HG03280 (cell line): ENCODE measurements around the gene NDUFB3.
"Not testable (repeated sequence)": the region's sequence is repeated elsewhere in the genome, so short reads cannot be mapped to it uniquely, and the experiment has no call there.

Source experiments
- ATAC-seq: cut with Tn5 transposase; IDR thresholded peaks from one replicate; pipeline ENCODE4 v1.9.1; 2021; ENCODE audit warnings: mild to moderate bottlenecking, moderate library complexity; ENCODE audit not compliant: unreplicated experiment

NDUFB3 gene

GRCh38 chr2:201071479-201072200 lies at the start of gene NDUFB3, which contains the start of gene HYCC2:
TSS of gene NDUFB3 (plus strand) at chr2:201072001. CDS start at chr2:201078883, 6,882 bp downstream.
TSS of gene HYCC2 (minus strand) at chr2:201071671. CDS start at chr2:201024009, 47,662 bp downstream.
- peak; percentile 99 for ATAC-seq

DNA sequence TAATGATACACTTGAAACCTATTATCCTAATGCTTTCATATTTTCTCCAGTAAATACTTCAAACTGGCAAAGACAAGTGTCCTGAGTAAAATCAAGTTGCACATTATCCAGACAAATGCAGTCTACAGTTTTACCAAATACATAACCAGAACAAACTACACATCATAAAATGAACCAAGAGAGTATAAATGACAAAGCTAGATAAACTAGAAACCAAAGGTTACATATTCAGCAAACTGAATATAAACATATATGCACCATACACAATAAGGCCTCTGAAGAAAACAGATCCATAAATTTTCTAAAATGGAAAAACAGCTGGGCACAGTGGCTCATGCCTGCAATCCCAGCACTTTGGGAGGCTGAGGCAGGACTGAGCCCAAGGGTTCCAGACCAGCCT lies 47.3 kb upstream of the NDUFB3 start:
- no peak for ATAC-seq

DNA sequence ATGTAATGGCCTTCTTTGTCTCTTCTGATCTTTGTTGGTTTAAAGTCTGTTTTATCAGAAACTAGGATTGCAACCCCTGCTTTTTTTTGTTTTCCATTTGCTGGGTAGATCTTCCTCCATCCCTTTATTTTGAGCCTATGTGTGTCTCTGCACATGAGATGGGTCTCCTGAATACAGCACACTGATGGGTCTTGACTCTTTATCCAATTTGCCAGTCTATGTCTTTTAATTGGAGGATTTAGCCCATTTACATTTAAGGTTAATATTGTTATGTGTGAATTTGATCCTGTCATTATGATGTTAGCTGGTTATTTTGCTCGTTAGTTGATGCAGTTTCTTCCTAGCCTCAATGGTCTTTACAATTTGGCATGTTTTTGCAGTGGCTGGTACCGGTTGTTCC lies 37.4 kb upstream of the NDUFB3 start:
- ATAC-seq: not testable (repeated sequence)

- not testable (repeated sequence) for ATAC-seq
These were observed 33.4 kb upstream of the NDUFB3 start for GRCh38 chr2:201038361-201038760.

- no peak for ATAC-seq
These were observed 32.9 kb upstream of the NDUFB3 start for GRCh38 chr2:201038855-201039254.

DNA sequence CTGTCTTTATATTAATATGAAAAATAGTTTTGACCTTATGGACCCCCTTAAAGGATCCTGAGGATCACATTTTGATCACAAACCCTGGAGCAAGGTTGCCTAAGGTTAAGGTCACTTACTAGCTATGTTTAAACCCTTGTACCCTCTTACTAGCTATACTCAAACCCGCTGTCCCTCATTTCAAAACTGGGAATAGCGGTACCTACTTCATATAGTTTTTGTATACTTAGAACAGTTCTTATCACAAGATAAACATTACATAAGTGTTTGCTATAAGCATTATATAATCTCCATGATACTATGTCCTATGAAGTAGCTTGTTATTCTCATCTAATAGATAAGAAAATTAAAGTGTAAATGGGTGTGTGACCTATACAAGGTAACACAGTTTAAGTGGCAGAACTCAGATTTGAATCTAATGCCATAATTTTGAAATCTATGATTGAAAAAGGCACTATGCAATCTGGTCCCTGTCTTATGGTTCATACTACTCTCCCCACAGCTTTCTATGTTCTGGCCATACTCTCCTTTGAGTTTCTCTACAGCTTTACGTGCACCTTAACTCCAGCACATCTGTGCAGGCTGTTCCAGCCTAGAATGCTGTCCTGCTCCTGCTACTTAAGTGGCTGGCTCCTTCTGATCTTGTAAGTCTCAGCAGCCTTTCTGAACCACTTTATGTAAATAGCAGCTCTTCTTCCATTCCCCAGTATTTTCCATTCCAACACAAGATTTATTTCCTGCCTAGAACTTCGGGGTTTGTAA lies 30.8 kb upstream of the NDUFB3 start:
- no peak for ATAC-seq

DNA sequence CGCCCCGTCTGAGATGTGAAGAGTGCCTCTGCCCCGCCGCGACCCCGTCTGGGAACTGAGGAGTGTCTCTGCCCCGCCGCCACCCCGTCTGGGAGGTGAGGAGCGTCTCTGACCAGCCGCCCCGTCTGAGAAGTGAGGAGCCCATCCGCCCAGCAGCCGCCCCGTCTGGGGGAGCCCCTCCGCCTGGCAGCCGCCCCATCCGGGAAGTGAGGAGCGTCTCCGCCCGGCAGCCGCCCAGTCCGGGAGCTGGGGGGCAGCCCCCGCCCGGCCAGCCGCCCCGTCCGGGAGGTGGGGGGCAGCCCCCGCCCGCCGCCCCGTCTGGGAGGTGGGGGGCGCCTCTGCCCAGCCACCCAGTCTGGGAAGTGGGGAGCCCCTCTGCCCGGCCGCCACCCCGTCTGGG lies 29.4 kb upstream of the NDUFB3 start:
- not testable (repeated sequence) for ATAC-seq

DNA sequence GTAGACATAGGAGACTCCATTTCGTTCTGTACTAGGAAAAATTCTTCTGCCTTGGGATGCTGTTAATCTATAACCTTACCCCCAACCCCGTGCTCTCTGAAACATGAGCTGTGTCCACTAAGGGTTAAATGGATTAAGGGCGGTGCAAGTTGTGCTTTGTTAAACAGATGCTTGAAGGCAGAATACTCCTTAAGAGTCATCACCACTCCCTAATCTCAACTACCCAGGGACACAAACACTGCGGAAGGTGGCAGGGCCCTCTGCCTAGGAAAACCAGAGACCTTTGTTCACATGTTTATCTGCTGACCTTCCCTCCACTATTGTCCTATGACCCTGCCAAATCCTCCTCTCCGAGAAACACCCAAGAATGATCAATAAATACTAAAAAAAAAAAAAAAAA lies 28.8 kb upstream of the NDUFB3 start:
- not testable (repeated sequence) for ATAC-seq

- no peak for ATAC-seq
These were observed 24.9 kb upstream of the NDUFB3 start for GRCh38 chr2:201046881-201047280.

GRCh38 chr2:201049455-201049854 lies 22.3 kb upstream of the NDUFB3 start:
- ATAC-seq: no peak

DNA sequence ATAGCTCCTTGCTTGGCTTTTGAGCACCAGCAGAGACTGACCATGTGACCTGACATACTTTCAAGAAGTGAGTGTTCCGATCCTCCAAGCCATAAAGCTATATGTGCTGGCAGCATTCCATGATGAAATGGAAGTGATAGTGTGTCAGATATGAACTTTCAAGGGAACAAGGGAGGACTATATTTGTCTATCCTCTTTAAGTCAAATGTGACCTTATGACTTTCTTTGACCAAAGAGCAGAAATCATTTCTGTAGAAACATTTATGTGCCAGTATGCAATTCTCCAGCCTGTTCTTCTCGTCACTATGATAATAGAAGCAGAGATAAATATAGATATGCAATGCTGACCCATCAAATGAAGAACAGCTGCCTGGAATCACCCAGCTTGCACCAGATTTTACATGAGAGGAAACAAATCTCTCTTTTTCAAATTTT lies 14.7 kb upstream of the NDUFB3 start:
- no peak for ATAC-seq

DNA sequence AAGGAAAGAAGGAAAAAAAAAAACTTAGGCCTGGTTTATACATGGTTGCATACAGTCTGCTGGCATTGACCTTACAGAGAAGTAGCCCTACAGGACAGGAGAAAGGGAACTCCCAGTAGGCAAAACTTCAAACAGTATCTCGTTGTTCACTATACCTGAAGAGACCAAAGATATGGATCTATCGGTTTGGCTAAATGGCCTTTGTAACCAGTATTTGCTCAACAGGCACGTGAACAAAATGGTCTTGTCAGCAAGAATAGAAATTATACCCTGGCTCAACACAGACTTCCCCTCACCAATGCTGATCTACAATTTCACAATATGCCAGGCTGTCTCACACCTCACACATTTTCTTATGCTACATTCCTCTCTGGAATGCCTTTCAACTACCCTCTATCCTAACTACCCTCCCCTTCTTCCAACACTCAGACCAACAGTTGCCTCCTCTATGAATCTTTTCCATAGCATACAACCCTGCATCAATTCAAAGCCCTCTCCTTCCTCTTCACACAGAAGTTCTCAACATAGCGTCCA lies 14.0 kb upstream of the NDUFB3 start:
- no peak for ATAC-seq

- ATAC-seq: no peak
These were observed 12.9 kb upstream of the NDUFB3 start for GRCh38 chr2:201058914-201059313.

DNA sequence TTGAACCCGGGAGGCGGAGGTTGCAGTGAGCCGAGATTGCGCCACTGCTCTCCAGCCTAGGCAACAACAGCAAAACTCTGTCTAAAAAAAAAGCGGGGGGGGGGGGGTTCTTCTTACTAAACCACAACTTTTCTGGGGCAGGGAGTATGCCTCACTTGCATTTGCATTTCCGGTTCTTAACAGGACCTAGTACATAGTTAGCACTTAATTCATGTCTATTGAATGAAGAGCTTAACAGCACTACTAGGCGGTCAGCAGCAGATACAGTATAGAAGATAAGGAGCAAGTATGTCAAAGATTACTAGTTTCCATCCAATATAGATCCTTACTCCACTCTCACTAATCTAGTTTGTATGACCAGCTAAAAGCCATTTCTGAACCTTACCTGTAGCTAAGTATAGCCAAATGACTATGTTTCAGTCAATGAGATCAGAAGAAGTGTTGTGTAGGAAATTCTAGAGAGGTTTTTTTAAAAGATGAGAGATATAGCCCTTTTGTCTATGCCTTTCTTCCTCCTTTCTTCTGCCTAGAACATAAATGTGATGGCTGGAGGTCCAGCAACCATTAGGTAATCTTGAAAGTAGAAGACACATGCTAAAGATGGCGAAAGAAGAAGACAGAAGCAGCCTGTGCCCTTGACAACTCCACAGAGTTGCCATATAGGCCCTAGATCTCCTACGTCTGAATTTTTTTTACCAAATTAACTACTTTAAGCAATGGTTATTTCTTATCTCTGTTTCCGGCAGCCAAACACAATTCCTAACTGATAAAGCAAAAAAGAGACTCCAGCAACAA lies 11.6 kb upstream of the NDUFB3 start:
- ATAC-seq: peak; percentile 60

- ATAC-seq: not testable (repeated sequence)
These were observed 8.3 kb upstream of the NDUFB3 start for GRCh38 chr2:201063516-201063915.

GRCh38 chr2:201064797-201065329 lies 6.9 kb upstream of the NDUFB3 start:
- ATAC-seq: no peak

DNA sequence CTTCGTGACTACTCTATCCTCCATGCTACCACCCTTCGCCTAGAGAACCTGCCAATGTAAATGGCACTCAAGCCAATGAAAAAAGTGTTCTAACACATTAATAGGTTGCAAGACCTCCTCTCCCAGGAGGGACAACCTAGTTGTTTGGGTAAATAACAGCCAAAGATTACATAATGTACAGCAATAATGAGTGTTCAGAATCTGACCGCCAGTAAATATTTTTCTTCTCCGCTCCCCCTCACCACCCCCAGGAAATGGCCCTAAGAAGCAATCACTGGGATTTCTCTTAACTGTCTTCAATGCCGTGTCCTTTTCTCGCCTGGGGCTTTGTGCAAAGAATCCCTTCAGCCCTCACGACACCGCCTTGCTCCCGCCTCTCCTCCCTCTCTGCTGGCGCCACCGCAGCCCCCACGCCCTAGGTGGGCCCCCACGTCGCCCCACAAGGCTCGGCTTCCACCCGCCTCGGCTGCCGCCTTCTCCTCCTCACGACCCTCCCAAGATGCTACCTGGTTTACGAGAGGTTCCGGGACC lies 788 bp upstream of the NDUFB3 start:
- ATAC-seq: peak; percentile 14

GRCh38 chr2:201072201-201072530 lies 365 bp downstream of the NDUFB3 start:
- no peak for ATAC-seq

DNA sequence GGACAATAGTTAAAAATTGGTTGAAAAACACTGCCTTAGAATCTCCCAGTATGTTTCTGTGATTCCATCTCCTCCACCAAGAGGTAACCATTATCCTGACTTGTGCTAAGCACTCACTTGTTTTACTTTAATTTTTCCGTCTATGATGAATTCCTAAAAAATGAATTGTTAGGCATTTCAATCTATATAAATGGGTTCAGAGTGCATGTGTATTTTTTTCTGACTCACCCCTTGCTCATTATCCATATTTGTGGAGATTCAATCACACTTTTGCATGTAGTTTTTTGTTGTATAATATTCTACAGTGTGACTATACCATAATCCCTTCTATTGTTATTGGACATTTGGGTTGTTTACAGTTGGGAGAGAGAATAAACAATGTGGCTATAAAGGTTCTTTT lies 1.3 kb downstream of the NDUFB3 start:
- no peak for ATAC-seq

DNA sequence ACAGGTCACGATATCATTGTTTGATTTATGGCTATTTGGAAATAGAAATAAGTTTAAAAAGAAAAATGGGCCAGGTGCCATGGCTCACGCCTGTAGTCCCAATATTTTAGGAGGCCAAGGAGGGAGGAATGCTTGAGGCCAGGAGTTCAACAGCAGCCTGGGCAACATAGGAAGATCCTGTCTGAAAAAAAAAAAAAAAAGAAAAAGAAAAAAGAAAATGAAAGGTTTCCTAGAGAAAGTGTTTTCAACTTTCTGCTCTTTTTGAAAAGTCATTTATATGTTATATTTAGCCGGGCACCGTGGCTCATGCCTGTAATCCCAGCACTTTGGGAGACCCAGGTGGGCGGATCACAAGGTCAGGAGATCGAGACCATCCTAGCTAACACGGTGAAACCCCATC lies 3.2 kb downstream of the NDUFB3 start:
- no peak for ATAC-seq

DNA sequence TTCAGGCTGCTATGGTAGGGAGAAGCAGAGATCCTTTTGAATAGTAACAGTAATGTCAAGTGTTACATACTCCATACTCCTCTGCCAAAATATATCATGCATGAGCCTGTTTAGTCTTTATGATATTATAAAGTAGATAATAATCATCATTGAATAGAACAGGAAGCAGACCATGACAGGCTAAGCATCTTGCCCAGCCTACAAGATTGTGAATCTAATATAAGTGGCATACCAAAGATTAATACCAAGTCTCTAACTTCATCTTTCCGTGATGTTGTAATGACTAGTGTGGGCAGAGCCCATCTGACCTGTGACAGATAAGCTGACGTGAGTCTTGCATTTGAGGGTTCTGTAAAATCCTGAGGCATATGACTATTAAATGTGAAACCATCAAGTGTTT lies 13.1 kb downstream of the NDUFB3 start:
- no peak for ATAC-seq
